Cerebellar cortex (tissue), 1 donor: ENCODE results near the gene PARP16.
"Not testable (repeated sequence)": the region's sequence is repeated elsewhere in the genome, so short reads cannot be mapped to it uniquely, and the experiment has no call there.

ENCODE experiments used
- DNase-seq: peaks from one replicate; pipeline ENCODE4 v3.0.0-alpha.2; 2015; ENCODE audit warnings: low spot score

PARP16 gene

DNA sequence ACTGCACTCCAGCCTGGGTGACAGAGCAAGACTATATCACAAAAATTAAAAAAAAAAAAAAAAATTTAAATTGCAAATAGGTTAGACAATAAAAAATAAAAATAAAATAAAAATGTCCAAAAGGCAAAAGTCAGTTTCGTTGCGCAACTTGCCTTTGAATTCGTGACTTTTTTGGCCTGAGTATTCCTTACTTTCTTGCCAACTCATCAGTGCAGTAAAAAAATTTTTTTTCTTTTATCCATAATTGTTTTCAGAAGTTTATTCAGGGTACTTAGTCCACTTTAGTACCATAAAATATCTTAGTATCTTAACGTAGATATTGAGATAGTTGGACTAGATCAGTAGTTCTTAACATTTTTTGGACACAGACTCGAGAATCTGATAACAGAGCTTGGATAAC lies 53.0 kb downstream of the PARP16 start:
- no peak for DNase-seq

DNA sequence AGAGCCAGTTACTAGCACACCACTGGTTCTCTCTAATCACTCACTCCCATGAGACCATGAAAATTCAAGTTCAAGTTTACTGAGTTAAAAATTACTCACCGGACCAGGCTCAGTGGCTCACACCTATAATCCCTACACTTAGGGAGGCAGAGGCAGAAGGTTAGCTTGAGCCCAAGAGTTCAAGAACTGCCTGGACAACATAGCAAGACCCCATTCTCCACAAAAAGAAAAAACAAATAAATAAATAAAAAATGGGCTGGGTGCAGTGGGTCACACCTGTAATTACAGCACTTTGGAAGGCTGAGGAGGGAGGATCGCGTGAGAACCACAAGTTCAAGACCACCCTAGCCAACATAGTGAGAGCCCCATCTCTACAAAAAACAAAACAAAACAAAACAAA lies 54.2 kb downstream of the PARP16 start:
- DNase-seq: no peak

DNA sequence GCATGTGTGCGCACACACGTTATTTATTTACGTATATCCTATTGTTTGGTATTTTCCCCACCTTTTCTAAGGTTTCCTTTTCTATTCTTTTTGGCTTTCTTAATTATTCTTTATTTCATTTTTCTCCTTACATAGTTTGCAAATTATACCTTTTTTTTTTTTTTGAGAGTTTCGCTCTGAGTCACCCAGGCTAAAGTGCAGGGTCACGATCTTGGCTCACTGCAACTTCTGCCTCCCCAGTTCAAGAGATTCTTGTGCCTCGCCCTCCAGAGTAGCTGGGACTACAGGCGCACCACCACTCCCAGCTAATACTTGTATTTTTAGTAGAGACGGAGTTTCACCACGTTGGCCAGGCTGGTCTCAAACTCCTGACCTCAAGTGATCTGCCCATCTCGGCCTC lies 55.4 kb downstream of the PARP16 start:
- no peak for DNase-seq

DNA sequence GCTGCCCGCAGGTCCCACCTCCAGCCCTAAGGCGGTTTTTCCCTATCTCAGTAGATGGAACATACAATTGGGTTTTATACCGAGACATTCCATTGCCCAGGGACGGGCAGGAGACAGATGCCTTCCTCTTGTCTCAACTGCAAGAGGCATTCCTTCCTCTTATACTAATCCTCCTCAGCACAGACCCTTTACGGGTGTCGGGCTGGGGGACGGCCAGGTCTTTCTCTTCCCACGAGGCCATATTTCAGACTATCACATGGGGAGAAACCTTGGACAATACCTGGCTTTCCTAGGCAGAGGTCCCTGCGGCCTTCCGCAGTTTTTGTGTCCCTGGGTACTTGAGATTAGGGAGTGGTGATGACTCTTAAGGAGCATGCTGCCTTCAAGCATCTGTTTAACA lies 59.8 kb downstream of the PARP16 start:
- not testable (repeated sequence) for DNase-seq

DNA sequence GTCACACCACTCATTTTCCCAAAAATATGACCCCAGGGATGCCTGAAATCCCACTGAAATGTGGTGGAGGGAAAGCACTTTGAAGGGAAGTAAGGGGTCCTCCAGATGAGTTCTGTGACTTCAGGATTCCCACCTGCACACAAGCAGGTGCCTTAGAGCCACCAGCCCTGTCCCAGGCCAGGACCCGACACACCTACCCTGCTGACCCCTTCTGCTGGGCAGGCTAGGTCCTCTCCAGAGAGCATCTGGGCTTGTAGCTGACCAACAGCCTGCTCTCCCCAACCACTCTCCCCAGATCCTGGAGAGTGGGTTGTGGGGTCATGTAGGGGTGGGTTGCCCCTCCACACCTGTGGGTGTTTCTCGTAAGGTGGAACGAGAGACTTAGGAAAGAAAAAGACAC lies 60.5 kb downstream of the PARP16 start:
- no peak for DNase-seq

DNA sequence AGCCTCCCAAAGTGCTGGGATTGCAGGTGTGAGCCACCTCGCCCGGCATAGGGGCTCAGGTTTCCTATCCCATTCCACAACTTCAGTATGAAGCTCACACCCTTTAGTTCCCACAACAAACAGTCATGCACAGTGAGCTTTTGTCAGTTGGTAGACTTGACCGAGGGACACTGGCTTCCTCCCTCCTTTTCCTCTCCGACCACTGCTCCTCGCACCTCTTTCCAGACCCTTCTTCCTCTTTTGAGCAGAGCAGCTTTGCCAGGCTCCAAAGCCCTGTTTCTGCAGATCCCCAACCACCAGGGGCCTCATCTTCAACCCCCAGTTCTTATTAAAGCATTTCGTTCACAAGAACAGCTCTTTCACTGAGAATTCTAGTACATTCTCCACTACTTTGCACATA lies 62.7 kb downstream of the PARP16 start:
- DNase-seq: no peak

DNA sequence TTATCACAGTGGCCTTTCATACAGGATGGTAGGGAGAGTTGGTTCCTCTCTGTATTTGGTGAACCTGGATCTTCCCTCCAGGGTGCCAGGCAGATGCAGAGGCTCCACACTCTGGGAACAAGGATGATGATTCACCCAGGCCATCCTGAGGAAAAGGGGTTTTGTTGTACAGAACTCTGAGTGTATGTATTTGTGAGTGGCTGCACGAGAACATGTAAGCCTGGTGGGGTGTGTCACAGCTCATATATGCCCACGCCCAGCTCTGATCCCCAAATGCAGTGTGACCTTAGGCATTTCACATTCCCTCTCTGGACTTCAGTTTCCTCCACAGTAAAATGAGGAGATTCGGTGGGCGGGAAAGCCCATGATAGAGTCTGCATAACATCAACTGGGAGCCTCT lies 63.8 kb downstream of the PARP16 start:
- no peak for DNase-seq

DNA sequence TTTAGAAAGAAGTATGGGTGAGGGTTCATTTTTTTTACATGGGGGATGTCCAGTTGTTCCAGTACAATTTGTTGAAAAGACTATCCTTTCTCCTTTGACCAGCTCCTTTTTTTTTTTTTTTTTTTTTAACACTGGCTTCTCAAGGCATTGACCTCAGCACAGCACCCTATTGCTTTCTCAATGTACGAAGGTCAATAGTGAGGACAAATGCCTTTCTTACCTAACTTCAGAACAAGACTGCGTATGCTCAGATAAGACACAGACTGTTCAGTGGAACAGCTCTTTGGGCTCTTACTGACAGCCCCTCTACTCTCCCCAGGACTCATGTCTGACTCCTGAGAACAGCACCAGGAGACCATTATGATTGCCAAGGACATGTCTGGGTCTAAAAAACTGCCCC lies 65.0 kb downstream of the PARP16 start:
- DNase-seq: no peak

DNA sequence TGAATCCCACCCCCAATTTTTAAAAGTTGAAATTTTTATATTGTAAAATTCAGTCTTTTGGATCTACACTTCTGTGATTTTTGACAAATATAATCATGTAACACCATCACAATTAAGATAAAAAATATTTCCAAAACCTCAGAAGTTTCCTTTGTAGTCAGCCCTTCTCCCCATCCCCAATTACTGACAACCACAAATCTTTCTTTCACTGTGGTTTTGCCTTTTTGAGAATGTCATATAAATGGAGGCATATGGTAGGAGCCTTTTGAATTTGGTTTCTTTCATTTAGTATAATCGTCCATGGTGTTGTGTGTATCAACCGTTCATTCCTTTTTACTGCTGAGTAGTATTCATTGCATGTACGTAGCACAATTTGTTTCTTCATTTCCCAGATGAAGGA lies 67.5 kb downstream of the PARP16 start:
- DNase-seq: no peak

DNA sequence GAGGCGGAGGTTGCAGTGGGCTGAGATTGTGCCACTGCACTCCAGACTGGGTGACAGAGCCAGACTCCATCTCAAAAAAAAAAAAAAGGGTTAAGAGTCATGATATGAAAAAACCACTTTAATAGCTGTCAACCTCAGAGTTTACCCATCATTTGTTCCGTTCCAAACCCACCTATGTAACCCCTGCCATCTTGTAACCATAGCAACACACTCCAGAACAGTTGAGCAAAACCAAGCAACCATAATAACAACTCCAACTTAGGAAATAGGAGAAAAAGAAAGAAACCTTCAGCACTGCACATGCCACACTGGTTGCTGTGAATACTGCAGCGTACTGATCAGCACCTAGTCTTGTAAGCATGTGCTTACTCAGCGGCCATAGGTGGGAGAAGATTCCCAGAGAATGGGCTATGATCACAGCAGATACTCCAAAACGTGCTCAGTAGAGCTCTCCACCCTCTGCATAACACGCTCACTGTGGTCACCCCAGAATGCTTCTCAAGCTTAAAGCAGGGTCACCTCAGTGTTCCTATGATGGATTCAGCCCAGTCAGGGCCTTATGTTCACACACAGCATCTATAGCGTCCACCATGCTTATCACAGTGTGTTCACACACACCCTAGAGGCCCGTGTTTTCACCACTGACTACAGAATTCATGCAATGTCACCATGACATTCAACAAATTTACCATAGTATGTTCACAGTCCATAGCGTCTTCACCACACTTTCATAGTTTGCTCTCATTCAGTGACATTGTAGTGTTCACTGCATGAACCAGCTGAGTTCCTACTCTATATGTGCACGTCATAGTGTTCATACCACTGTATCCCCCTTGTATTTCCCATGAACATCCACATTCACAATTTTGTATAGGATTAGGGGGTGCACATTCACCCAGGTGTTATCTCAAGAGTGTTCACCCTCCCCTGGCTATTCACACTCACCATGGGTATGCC lies 68.9 kb downstream of the PARP16 start:
- no peak for DNase-seq

DNA sequence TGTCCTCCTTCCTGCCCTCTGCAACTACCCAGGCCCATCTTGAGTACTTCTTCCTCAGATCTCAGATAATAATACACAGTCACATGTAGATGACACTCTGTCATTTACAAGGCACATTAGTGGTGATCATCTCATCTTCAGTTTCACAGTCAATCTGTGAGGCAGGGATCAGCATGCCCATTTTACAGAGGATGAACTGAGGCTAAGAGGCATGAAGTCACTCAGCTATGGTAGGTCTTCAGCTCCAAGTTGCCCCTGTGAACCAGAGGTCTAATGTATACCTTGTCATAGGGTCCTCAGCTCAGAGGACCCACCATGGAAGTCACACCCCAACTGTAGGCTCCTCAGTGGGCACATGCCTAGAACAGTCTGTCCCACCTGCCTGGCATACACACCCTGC lies 71.2 kb downstream of the PARP16 start:
- DNase-seq: no peak

DNA sequence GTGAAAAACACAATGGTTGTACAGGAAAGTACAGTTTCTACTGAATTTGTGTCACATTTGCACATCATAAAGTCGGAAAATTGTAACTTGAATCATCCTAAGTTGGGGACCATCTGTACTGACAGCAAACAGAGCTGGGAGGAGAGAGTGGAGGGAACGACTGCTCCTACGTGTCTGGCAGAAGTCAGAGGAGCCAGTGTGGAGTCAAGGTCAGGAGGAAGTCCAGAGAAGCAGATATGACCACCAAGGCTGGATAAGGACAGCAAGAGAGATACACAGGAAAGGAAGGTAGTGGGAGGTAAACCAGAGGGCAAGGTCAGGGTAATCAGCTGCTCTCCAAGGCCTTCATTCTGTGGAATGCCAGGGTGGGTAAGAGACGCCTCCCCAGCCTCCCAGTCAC lies 72.7 kb downstream of the PARP16 start:
- no peak for DNase-seq

DNA sequence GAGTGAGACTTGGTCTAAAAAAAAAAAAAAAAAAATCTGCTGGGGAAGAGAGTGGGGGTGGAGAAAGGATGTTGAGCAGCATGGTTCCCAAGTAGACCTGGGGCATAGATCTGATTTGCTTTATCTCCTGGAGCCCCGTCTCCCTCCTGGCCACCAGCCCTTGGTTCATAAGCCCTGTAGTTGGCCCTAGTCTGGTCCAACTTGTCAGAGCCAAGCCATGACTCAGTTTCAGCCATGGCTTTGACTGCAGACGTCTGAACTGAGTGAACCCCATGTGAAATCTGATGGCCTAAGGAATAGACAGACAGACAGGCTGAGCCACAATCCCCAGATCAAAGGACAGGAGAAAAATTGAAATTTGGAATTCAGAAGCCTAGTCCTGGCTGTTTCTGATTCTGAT lies 73.4 kb downstream of the PARP16 start:
- DNase-seq: no peak

DNA sequence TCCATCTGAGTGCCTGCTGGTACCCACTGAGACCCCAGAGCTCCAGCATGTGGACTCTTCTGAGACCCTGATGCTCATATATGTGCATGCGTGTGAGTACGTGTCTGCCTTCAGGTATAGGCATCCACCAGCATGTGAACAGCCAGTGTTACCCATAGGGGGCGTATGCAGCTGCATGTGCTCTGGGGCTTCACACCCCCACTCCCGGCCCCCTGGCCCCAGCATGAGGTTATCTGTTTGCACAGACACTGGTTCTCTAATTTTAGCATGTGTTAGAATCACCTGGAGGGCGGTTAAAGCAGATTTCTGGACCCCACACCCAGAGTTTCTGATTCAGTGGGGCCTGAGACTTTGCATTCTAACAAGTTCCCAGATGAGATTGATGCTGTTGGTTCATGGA lies 74.6 kb downstream of the PARP16 start:
- no peak for DNase-seq

DNA sequence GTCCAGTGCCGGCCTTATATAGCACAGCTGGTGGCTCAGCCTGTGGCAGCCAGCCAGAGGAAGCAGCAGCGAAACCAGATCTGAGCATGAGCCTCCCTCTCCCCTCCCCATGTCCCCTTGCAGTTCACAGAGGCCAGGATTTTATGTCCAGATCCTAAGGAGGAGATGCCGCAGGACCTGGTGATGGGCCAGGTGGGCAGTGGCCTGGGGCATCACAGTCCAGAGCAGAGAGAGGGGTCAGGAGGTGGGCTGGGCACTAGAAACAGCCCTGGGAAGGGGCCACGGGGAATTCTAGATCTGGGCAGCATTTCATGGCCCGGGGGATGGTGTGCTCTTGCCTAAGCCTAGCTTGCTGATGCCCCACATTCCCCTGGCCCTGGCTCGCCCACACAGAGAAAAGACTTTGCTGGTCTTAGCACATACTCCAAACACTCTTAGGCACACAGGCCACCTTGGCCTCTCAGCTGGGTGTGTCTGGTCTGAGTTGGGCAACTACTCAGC lies 75.2 kb downstream of the PARP16 start:
- DNase-seq: no peak

DNA sequence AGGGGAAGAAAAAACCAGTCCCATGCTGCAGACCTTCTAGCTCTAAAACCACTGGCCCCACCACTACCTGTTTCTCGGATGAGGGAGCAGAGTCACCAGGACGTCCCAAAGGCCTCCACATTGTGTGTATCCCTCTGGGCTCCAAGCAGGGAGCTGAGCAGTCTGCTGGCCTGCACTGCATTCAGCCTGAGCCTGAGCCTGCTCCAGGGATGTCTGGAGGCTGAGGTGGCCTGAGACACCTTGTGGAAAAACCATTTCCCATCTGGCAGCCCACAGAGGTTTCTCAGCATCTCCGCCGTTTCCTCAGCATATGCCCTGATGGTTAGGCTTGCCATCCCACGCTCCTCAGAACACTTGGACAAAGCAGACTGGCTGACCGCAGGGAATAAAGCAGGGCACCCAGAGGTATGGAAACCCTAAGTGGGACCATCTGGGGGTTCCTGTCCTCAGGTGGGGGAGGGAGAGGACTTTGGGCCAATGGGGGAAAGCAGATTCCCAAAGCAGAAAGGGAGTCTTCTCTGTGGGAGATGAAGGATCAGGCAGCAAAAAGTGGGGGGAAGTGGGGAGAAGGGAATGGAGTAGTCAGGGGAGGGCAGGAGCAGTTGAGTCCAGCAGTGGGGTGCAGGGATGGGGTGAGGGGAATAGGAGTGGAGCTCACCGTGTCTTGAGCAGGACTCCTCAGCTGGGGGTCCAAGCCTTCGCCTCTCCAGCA lies 75.8 kb downstream of the PARP16 start, which contains the start of gene CILP:
Gene CILP (minus strand): TSS at position 704 of the 712 bp plus-strand sequence. CDS start 1,718 bp downstream, outside the sequence.
- no peak for DNase-seq

DNA sequence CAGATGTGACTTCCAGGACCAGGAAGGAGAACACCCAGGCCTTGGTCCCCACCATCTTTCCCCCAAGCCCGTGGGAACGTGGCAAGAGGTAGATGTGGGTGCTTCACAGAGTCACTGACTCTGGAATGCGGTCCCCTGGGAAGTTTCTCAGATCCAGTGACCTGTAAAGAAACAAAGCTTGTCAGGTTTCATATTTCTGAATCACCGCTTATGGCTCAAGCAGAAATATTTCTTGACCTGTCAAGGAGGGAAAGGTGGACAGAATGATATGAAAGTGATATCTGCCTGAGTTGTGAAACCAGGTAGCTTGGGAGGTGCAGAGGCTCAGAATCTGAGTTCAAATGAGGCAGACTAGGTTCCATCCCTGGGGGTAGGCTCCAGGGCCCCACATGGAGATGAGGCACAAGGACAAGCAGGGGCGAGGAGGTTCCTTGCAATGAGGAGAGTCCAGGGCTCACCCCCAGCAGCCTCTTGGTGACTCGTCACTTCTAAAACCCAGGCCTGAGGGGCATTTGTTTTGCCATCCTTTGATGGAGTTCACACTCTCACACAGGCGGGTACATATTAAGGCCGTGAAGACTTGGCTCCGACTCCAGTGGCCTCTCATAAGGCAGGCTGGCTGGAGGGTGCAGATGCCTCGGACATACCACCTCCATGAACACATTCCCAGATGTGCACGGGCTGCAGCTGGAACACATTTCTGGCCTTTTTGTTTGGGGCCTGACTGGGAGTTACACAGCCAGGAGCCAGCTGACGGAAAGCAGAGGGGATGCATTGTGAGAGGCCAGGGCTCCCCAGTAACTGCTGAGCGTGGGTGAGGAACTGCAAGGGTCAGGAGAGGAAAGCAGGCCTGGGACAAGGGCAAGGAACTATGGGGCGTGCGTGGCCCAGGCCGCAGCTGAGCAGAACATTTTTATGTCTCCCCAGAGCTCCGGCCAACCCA lies 76.7 kb downstream of the PARP16 start:
- DNase-seq: no peak

DNA sequence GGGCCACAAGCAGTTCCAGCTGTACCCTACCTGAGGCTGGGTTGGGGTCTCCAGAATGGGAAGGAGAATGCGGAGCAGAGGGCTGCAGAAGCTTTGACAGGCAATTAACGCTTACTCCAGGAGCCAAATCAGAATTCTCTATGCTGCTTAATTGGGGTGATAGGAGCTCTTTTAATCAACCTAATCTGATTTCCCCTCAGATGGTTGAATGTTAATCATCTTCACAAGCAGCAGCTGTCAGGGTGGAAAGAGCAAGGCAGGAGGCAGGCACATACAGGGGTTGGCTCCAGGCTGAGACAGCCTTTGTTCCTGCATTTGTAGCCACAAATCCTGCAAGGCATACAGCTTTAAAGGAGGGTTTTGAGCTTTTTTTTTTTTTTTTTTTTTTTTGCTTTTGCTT lies 78.0 kb downstream of the PARP16 start:
- no peak for DNase-seq
